ENCODE measurements around the gene LGR4.

Gene LGR4

GRCh38 chr11:27470826-27471588, 1.6 kb downstream of the LGR4 start:
- H3K27ac ChIP-seq: no peak overlapping the region
- TF ChIP-seq ZFX (IDR thresholded peaks at IDR 0.05; ENCODE audit: borderline replicate concordance) (no peak), CTCF (IDR thresholded peaks at IDR 0.05) (no peak)

- H3K27ac ChIP-seq: no peak overlapping the region
- TF ChIP-seq CTCF (IDR thresholded peaks at IDR 0.05): no peak
- no peak for TF ChIP-seq ZFX (IDR thresholded peaks at IDR 0.05; ENCODE audit: borderline replicate concordance)
Observed at GRCh38 chr11:27470166-27470565, 2.4 kb downstream of the LGR4 start.

GRCh38 chr11:27468995-27469695, 3.4 kb downstream of the LGR4 start:
- TF ChIP-seq CTCF (IDR thresholded peaks at IDR 0.05): no peak
- TF ChIP-seq ZFX (IDR thresholded peaks at IDR 0.05; ENCODE audit: borderline replicate concordance): no peak
- H3K27ac ChIP-seq: no peak overlapping the region

- H3K27ac ChIP-seq: no peak overlapping the region
- TF ChIP-seq ZFX (IDR thresholded peaks at IDR 0.05; ENCODE audit: borderline replicate concordance) (no peak), CTCF (IDR thresholded peaks at IDR 0.05) (no peak)
Observed at GRCh38 chr11:27468209-27468994, 4.2 kb downstream of the LGR4 start.

- no peak overlapping the region for H3K27ac ChIP-seq
- TF ChIP-seq CTCF (IDR thresholded peaks at IDR 0.05) (no peak), ZFX (IDR thresholded peaks at IDR 0.05; ENCODE audit: borderline replicate concordance) (no peak)
Observed at GRCh38 chr11:27467181-27467913, 5.2 kb downstream of the LGR4 start.

- no peak overlapping the region for H3K27ac ChIP-seq
- TF ChIP-seq ZFX (IDR thresholded peaks at IDR 0.05; ENCODE audit: borderline replicate concordance): no peak
- no peak for TF ChIP-seq CTCF (IDR thresholded peaks at IDR 0.05)
Observed at GRCh38 chr11:27466363-27466762, 6.2 kb downstream of the LGR4 start.

Measured in 22Rv1 (cell line).